Raji (cell line): ENCODE results near the gene FBXL19.

Experiments
- POLR2A ChIP-seq: IDR thresholded peaks from 2 replicates; pipeline ENCODE4 v1.6.1; 2011; ENCODE audit warnings: low read depth, low read length, control low read depth; ENCODE audit not compliant: insufficient read depth

The FBXL19 gene

DNA sequence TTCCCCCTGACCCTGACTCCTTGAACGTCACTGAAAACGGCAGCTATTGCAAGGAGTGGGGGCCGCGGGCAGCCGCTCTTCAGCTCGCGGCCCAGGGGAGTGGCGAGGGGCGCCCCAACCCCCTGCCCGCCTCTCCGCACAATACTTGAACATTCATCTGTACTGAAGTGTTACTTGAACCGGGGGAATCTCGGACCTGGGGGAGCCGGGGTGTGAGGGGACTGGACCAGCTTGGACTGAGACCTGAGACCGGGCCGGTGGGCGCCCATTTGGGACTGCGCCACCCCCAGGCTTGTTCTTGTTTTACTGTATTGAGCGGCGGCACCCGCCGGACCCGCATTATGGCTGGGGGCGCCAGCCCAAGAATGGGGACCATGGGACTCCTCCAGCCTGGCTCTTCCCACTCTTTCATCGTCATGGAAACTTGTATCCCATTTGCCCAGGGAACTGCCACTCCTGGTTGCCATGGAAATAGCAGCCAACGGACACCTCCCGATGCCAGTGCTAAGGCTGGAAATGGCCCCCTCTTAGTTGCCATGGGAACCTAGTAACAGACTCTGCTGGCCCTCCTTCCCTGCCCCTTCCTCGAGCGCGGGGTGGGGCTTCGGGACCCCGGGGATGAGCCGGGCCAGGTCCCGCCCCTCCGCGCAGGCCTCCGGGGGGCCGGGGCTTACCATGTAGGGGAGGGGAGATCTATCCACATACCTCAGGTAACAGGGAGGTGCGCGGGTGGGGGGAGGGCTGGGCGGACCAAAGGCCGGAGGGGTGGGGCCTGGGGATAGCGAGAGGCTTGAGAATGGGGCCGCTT is 24.7 kb downstream of the FBXL19 start:
- no peak for TF ChIP-seq POLR2A

DNA sequence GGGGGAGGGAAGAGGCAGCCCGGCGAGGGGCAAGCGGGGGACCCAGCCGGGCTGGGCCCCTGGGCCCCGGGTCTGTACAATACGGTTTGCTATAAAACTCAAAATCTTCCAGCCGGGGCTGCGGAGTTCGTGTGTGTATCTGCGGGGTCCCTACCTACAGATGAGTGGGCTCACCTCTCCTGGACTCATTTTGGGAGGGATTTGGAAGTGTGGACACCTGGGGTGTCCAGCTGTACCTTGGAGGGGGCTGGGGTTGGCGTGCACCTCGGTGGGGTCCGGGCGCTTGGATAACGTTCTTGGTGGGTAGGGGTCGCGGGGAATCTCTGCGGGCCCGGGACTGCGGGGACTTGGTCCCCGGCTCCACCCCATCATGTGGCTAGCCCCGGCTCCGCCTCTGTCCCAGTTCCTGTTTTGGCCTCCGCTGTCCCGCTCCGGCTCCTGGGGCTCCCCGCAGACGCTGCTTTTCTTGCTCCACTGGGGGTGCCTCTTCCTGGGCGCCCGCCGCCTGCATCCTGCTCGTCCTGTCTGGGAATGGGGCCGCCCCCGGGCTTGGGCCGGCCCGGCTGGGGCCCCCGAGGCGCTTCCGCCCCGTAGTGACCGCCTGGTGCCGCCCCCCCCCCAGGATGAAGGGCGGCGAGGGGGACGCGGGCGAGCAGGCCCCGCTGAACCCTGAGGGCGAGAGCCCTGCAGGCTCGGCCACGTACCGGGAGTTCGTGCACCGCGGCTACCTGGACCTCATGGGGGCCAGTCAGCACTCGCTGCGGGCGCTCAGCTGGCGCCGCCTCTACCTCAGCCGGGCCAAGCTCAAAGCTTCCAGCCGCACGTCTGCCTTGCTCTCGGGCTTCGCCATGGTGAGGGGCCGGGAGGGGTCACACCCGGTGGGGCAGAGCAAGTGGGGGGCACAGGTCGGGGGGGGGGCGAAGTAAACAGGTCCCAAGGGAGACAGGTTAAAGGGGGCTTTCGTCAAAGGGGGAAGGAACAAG is 25.6 kb downstream of the FBXL19 start, which contains the start of gene ORAI3:
Gene ORAI3 (plus strand): TSS at position 402 of the 983 bp plus-strand sequence. CDS start 222 bp downstream, at position 624.
- TF ChIP-seq POLR2A = peak; percentile 55

DNA sequence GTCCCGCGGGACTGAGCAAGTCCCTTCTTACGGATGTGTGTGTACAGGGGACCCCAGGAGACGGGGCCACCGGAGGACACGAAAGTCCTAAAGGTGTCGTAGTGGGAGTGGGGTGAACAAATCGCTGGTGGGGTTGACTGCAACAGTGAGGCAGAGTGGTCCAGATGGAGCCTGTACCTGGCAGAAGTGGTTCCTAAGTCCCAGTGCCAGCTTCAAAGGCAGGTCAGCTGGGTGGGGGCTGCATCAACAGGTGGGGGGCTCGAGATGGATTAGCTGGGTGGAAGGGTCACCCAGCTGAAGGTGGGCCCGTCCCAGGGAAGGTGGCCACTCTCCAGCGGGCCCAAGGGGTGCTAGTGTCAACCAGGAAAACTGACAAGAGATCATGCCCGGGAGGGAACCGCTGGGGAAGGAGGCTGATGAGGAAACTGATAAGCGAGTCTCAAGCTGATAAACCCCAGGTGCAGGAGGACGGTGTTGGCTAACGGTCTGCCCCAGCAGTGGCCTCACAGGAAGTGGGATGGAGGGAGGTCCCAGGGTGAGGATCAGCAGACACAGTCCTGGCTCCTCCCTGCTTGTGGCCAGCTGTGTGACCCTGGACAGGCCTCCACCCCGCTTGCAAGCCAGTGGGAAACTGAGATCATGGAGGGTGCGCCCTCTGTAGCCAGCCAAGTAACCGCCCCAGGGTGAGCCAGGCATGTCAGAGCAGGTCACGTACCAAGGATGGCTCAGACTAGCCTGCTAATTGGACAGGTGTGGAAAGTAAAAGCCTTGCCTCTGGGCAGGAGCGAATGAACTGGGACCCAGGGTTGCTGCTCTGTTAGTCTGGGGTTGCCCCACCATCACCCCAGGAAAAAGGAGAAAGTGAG is 26.5 kb downstream of the FBXL19 start:
- peak; percentile 35; the same call in 1 of the 2 replicates for TF ChIP-seq POLR2A

DNA sequence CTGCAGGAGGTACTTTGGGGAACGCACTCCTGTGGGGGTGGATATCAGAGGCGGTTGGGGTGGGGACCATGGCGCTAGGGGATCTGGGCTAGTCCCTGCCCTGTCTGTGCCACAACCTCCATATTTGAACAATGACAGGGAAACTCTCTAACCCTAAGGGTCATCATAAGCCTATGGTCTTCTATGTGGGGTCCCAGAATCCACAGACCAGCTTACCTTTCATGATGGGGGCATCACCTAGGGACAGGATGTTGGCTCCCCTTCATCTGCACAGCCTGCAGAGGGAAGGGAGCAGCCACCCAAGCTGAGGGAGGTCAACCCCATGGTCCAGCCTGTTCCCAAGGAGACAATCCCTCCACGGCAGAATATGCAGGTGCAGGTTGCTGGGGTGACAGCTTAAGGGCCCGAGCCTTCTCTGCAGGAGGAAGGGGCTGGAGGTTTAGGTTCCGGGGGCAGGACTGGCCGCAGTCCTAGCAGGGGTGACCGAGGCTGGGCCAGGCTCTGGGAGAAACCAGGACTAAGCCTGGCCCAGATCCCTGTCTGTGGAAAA is 27.2 kb downstream of the FBXL19 start:
- TF ChIP-seq POLR2A = no peak

DNA sequence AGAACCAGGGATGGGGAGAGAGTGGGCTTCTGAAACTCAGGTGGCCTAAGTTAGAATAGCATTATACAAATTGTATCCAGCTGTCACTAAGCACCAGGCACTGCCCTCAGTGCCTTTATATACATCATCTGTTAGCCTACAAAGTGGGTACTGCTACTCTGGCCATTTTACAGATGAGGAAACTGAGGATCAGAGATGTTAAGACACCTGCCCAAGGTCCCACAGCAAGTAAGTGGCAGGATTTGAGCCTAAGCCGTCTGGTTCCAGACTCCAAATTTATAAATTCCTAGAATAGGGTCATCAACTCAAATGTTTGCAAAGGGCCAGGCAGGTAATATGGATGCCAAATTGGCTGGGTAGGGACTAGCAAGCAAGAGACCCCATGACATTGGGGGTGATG is 27.8 kb downstream of the FBXL19 start:
- no peak for TF ChIP-seq POLR2A

DNA sequence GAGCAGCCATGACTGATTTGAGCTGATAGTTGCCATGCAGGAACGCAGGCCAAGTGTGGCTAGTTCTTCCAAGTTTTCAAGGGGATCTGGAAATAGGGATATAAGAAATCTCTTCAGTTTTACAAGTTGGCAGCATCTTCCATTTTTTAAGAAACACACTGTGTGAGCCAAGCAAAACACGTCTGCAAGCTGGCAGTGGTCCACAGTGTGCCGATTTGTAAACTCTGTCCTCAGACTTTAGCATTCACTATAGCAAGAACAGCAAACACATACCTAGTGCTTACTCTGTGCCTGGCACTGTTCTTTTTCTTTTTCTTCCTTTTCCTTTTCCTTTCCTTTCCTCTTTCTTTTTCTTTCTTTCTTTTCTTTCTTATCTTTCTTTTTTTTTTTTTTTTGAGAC is 28.4 kb downstream of the FBXL19 start:
- TF ChIP-seq POLR2A = no peak

DNA sequence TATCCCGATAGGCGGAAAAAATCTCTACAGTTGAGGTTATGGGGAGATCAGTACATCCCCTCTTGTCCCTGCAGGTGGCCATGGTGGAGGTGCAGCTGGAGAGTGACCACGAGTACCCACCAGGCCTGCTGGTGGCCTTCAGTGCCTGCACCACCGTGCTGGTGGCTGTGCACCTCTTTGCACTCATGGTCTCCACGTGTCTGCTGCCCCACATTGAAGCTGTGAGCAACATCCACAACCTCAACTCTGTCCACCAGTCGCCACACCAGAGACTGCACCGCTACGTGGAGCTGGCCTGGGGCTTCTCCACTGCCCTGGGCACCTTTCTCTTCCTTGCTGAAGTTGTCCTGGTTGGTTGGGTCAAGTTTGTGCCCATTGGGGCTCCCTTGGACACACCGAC is 29.7 kb downstream of the FBXL19 start:
- TF ChIP-seq POLR2A = no peak

- TF ChIP-seq POLR2A = no peak
Observed at GRCh38 chr16:30953511-30954124, 30.2 kb downstream of the FBXL19 start.

- no peak for TF ChIP-seq POLR2A
Observed at GRCh38 chr16:30954993-30955392, 31.6 kb downstream of the FBXL19 start.

DNA sequence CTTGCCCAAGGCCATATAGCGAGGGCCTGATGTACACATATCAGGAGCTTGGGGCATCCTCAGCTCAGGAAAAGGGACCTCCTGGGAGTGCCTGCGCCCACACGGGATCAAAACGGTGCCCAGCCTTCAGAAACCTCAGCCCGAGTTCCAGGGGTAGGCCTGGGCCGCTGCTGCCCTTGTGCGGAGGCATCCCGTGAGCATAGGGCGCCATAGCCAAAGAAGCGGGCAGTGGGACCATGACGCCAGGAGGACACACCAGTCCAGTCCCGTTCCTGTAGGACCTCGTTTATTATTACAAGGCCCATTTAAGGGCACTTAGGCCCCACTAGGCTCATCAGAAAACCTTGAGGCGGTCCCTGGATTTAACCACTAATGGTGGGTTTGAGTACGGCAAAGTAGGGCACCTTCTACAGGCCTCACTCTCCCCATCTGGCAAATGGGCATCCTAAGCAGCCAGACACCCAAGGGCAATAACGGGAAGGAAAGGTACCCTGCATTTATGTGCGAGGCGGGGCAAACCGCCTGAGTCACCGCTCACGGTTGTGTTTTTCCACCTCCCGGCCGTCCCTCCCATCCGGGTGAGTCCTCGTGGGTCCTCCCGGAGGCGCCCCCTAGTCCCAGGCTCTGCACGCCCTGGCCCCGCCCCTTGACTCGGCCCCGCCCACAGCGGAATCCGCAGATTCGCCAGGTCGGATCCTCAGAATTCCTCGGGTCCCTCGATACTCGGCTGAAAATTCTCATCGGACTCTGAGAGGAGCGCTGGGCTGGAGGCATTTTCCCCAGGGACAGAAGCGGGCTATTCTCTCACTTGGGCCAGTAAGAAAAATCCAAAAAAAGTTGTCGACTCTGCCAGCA is 33.5 kb downstream of the FBXL19 start:
- TF ChIP-seq POLR2A = peak; percentile 76

GRCh38 chr16:30957456-30958174 is 34.2 kb downstream of the FBXL19 start, which contains the start of gene SETD1A:
SETD1A (plus strand) TSS chr16:30957754; CDS start chr16:30958732, 978 bp downstream.
- no peak; the same call in 1 of the 2 replicates for TF ChIP-seq POLR2A
